Astrocyte (in vitro differentiated cells and primary cell): ENCODE data around the gene CDCP1. TPM values are rescaled to one million over a fixed set of nuclear protein-coding genes. Genes with fewer than 3 reads are reported as not detected.
A peak's percentile ranks its signal among the peaks of the same experiment; 100 is the strongest.

Experiments
- DNase-seq: peaks from one replicate; pipeline ENCODE4 v3.0.0-alpha.2; 2010; ENCODE audit warnings: low read depth
- FAIRE-seq: peaks from 2 replicates; lab custom pipeline; 2011; peaks lifted over from hg19 to GRCh38; lab: Jason Lieb, UNC
- H2AFZ ChIP-seq: 2 replicates; pipeline ENCODE4 v1.6.0; 2012; ENCODE audit warnings: low read depth, low read length, inconsistent platforms
- H3K27ac ChIP-seq: 2 replicates; pipeline ENCODE4 v1.5.1; 2011; ENCODE audit warnings: low read depth, low read length, inconsistent platforms
- H3K27me3 ChIP-seq: 2 replicates; pipeline ENCODE4 v1.6.0; 2011; ENCODE audit warnings: low read length, inconsistent platforms; ENCODE audit not compliant: insufficient read depth
- H3K36me3 ChIP-seq: 2 replicates; pipeline ENCODE4 v1.5.1; 2011; ENCODE audit warnings: low read length, inconsistent platforms; ENCODE audit not compliant: insufficient read depth
- H3K4me1 ChIP-seq: 2 replicates; pipeline ENCODE4 v1.5.1; 2011; ENCODE audit warnings: low read length, inconsistent platforms; ENCODE audit not compliant: insufficient read depth
- H3K4me2 ChIP-seq: 2 replicates; pipeline ENCODE4 v1.6.0; 2012; ENCODE audit warnings: low read length, inconsistent platforms
- H3K4me3 ChIP-seq: 2 replicates; pipeline ENCODE4 v1.5.1; 2011; ENCODE audit warnings: low read depth, mild to moderate bottlenecking, low read length, inconsistent platforms; ENCODE audit not compliant: insufficient read depth
- H3K79me2 ChIP-seq: 2 replicates; pipeline ENCODE4 v1.6.0; 2012; ENCODE audit warnings: mild to moderate bottlenecking, low read length, inconsistent platforms; ENCODE audit not compliant: insufficient read depth
- H3K9ac ChIP-seq: 2 replicates; pipeline ENCODE4 v1.6.0; 2012; ENCODE audit warnings: mild to moderate bottlenecking, low read length, inconsistent platforms
- H3K9me3 ChIP-seq: 2 replicates; pipeline ENCODE4 v1.5.1; 2012; ENCODE audit warnings: low read depth, mild to moderate bottlenecking, low read length, inconsistent platforms; ENCODE audit not compliant: insufficient read depth
- H4K20me1 ChIP-seq: 2 replicates; pipeline ENCODE4 v1.6.0; 2012; ENCODE audit warnings: low read length, inconsistent platforms; ENCODE audit not compliant: insufficient read depth
- H3K27ac Mint-ChIP-seq: one replicate; pipeline ENCODE4 v1.8.0; 2021; ENCODE audit warnings: mild to moderate bottlenecking, mixed read lengths; ENCODE audit not compliant: unreplicated experiment
- H3K27me3 Mint-ChIP-seq: one replicate; pipeline ENCODE4 v1.8.0; 2021; ENCODE audit warnings: low read depth, mixed read lengths; ENCODE audit not compliant: unreplicated experiment
- H3K36me3 Mint-ChIP-seq: one replicate; pipeline ENCODE4 v1.8.0; 2021; ENCODE audit warnings: low read depth, mixed read lengths; ENCODE audit not compliant: unreplicated experiment
- H3K4me1 Mint-ChIP-seq: one replicate; pipeline ENCODE4 v1.8.0; 2021; ENCODE audit warnings: low read depth, mixed read lengths; ENCODE audit not compliant: unreplicated experiment
- H3K4me3 Mint-ChIP-seq: one replicate; pipeline ENCODE4 v1.8.0; 2021; ENCODE audit warnings: mild to moderate bottlenecking, moderate library complexity, mixed read lengths; ENCODE audit not compliant: unreplicated experiment
- H3K9me3 Mint-ChIP-seq: one replicate; pipeline ENCODE4 v1.8.0; 2021; ENCODE audit warnings: mild to moderate bottlenecking, mixed read lengths; ENCODE audit not compliant: unreplicated experiment
- CTCF ChIP-seq: IDR thresholded peaks from 2 replicates; pipeline ENCODE4 v1.5.1; 2011; ENCODE audit warnings: low read depth, mild to moderate bottlenecking, inconsistent platforms, low read length, moderate library complexity; ENCODE audit not compliant: insufficient read depth
- EZH2 ChIP-seq: IDR thresholded peaks from 2 replicates; pipeline ENCODE4 v1.6.1; 2012; ENCODE audit warnings: mild to moderate bottlenecking, low read length, inconsistent platforms; ENCODE audit not compliant: insufficient read depth
- total RNA-seq: library from RNA; stranded (reverse); gene quantifications from 2 replicates; pipeline ENCODE4 v1.2.1, GENCODE V29; 2021

The CDCP1 gene
- total RNA-seq, 1 donor from 2014 or later: 6.8 TPM

- no peak overlapping the region for H3K27ac ChIP-seq
- H3K27me3 ChIP-seq: no peaks in the 10 kb centered on the region
- Mint-ChIP-seq H3K9me3 (no peaks in the 10 kb centered on the region), H3K36me3 (peaks cover 7% of the 10 kb centered on the region), H3K4me3 (no peak overlapping the region), H3K4me1 (peaks cover 25% of the 10 kb centered on the region), H3K27ac (no peak overlapping the region), H3K27me3 (peaks cover 20% of the 10 kb centered on the region)
- FAIRE-seq (no peak), DNase-seq (no peak)
- H2AFZ ChIP-seq: no peak overlapping the region
- H3K9ac ChIP-seq: peak overlapping the region; percentile 22
- no peaks in the 10 kb centered on the region for H4K20me1 ChIP-seq
- TF ChIP-seq CTCF (no peak), EZH2 (no peak)
- no peaks in the 10 kb centered on the region for H3K36me3 ChIP-seq
- peak overlapping the region; percentile 63 for H3K4me2 ChIP-seq
- H3K9me3 ChIP-seq: no peaks in the 10 kb centered on the region
- H3K4me3 ChIP-seq: no peak overlapping the region
- peaks cover 31% of the 10 kb centered on the region for H3K4me1 ChIP-seq
- H3K79me2 ChIP-seq: no peaks in the 10 kb centered on the region
These were observed 39.3 kb downstream of the CDCP1 start for GRCh38 chr3:45106874-45107273.

- peak overlapping the region; percentile 79 for H3K27ac Mint-ChIP-seq
- Histone ChIP-seq H3K27me3 (no peaks in the 10 kb centered on the region), H3K4me1 (peaks cover 31% of the 10 kb centered on the region), H3K4me2 (peak overlapping the region; percentile 63), H3K9ac (peak overlapping the region; percentile 22), H3K4me3 (no peak overlapping the region), H3K9me3 (no peaks in the 10 kb centered on the region), H2AFZ (no peak overlapping the region), H3K36me3 (no peaks in the 10 kb centered on the region), H3K79me2 (no peaks in the 10 kb centered on the region), H3K27ac (peak overlapping the region; percentile 62), H4K20me1 (no peaks in the 10 kb centered on the region)
- H3K4me3 Mint-ChIP-seq: peak overlapping the region; percentile 12
- H3K4me1 Mint-ChIP-seq: peaks cover 25% of the 10 kb centered on the region
- TF ChIP-seq CTCF (no peak), EZH2 (no peak)
- peak; percentile 98 for FAIRE-seq
- H3K9me3 Mint-ChIP-seq: no peaks in the 10 kb centered on the region
- H3K27me3 Mint-ChIP-seq: peaks cover 15% of the 10 kb centered on the region
- peak; percentile 94 for DNase-seq
- peaks cover 6% of the 10 kb centered on the region for H3K36me3 Mint-ChIP-seq
These were observed 40.1 kb downstream of the CDCP1 start for GRCh38 chr3:45105855-45106671.
